ENCODE measurements around the gene SSTR3.

SSTR3 gene

DNA sequence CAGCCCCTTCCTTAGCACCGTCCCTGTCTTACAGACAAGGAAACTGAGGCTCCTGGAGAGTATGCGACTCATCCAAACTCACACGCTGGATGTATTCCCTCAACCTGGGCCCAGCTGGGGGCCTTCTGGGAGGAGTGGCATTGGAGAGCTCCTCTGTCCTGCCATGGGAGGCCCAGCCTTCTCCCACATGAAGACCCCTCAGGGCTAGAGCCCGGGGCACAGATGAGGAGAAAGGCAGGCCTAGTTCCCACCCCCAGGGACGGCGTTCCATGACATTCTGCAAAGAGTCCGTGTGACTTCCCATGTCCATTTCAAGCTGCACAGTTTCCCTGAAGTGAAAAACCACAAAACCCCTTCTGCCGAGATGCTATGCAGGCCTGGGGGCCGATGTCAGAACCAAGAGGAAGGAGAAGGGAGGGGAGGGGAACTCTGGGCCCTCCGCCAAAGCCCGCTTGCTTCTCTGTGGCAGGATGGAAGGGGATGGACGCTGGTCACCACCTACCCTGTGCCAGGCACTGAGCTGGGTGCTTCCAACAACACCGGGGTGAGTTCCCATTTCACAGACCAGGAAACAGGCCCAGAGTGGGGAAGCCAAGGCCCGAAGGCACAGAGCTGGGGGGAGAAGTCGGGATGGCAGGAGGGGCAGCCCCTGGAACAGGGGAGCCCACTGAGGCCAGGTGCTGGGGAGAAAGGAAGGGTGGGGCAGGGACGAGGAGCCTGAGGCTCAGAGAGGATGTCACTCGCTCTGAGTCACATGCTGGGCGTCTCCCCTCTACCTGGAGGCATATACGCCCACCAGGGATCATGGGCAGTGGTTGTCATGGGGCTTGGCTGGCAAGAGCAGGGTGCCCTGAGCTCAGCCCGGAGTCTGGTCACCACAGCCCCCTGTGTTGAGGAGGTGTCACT, 16.1 kb upstream of the SSTR3 start:
- no peak for DNase-seq

DNA sequence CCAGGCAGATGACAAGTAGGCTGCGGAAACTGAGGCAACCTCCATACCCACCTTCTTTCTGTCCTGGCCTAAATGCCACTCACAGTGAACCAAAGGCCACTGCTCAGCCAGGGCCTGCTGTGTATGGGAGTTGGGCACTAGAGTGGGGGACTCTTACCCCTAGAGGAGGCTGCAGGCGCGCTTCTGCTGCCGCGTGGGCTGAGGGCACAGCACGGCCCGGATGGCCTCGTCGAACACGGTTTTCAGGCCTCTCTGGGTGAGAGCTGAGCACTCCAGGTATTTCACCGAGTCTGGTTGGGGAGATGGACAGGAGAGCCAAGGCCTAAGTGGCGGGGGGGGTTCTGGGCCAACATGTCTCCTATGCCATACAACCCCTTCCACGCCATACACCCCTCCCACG, 14.2 kb upstream of the SSTR3 start:
- no peak for DNase-seq

- DNase-seq = no peak
These were observed 13.8 kb upstream of the SSTR3 start for GRCh38 chr22:37226087-37226486.

GRCh38 chr22:37225481-37225880, 13.2 kb upstream of the SSTR3 start:
- DNase-seq = no peak

- no peak for DNase-seq
These were observed 12.6 kb upstream of the SSTR3 start for GRCh38 chr22:37224757-37225420.

DNA sequence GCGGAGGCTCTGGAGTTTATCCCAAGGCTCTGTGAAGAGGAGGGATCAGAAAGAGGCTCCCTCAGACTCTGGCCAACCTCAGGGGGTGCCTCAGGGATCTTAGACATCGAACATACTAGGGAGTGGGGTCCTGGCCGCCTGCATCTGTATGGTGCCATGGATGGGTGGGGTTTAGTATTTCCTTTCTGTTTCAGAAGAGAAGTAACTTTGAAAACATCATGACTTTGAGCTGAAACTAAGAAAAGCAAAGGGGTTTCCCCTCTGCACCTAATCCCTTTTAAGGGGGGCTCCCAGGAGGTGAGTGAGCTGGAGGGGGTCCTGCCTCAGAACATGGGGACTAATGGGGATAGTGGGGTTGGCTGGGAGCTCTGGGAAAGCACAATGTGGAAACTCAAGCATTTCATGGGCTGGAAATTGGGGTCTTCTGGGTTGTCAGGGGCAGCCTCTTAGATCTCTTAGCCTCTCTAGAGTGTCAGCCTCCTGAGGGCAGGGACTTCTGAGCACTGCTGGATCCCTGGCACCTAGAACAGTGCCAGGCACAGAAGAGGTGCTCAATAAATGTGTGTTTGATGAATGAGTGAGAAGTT, 11.8 kb upstream of the SSTR3 start:
- no peak for DNase-seq

DNA sequence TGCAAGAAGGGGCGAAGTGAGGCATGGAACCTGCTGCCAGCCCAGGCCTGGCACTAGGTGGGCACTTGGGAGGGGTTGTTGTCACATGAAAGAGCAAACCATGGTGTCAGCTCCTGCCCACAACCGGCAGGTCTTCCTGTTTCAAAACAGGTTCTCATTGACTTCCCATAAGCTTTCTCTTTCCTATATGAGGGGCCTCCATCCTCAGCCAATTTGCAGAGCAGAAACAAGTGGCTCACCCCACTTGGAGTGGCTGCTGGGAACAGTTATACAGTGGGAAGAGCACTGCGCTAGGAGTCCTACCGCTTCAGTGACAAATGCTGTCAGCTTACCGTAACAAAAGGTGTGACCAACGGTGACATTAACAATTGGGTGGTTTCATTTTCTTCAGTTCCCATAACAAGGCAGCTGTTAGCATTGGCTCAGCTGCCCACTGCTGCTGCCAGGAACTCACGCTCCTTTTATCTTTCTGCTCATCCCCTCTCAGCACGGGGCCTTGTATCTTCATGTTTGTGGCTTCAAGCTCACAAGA, 10.2 kb upstream of the SSTR3 start:
- no peak for DNase-seq

DNA sequence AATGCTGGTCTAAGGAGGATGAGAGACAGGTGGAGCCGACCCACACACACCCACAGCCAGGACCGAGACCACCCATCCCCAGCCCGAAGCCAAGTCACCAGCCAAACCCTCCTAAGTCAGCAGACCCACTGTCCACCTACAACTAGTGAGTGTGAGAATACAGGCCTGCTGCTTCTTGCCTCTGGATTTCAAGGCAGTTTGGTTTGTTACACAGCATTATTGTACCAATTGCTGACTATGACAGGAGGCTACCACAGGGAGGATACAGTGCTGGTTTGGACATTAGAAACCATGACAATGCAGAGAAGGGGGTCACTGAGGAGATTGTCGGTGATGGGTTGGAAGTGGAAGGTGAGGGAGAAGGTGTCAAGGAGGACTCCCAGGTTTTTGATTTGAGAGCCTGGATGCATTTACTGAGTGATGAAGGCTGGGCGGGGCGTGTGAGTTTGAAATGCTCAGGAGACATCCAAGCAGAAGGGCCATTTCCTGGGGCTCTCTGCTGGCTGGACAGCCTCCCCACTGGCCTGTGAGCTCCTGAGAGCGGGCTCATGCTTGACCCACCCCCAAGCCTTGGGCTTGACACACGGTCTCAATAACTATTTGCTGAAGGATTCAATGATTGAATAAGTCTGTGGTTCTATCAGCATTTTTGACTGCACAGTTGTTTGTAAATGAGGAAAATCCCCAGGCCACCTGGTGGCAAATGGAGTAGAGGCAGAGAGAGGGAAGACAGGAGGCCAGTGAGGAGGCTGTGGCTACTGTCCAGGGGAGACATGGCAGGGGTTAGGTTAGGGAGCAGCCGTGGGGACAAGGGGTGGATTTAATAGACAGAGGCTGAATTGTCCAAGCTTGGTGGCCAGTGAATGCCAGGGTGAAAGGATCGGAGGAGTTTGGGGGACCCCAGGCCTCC, 9.4 kb upstream of the SSTR3 start:
- DNase-seq = no peak

DNA sequence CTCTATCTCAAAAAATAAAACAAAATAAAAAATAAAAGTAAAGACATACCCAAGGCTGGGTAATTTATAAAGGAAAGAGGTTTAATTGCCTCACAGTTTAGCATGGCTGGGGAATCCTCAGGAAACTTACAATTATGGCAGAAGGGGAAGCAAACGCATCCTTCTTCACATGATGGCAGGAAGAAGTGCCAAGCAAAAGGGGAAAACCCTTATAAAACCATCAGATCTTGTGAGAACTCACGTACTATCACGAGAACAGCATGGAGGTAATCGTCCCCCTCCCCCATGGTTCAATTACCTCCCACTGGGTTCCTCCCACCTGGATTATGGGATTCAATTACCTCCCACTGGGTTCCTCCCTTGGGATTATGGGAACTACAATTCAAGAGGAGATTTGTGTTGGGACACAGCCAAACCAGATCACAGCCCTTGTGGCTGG, 8.3 kb upstream of the SSTR3 start:
- DNase-seq = no peak

DNA sequence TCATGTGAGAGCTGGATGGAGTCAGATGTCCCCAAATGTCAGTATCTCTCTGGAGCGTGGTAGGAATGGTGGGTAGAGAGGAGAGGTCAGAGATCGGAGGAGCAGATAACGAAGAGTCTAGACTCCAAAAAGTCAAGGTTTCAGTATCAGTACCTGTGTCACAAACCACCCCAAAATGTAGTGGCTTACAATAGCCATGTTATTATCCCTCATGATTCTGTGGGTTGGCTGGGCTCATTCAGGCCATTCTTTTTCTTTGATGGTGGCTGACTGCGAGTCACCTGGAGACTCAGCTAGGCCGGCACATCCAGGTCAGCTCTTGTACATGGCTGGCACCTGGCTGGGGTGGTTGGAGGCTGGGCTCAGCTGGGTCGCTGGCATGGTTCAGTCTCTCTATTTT, 7.3 kb upstream of the SSTR3 start:
- DNase-seq = no peak

DNA sequence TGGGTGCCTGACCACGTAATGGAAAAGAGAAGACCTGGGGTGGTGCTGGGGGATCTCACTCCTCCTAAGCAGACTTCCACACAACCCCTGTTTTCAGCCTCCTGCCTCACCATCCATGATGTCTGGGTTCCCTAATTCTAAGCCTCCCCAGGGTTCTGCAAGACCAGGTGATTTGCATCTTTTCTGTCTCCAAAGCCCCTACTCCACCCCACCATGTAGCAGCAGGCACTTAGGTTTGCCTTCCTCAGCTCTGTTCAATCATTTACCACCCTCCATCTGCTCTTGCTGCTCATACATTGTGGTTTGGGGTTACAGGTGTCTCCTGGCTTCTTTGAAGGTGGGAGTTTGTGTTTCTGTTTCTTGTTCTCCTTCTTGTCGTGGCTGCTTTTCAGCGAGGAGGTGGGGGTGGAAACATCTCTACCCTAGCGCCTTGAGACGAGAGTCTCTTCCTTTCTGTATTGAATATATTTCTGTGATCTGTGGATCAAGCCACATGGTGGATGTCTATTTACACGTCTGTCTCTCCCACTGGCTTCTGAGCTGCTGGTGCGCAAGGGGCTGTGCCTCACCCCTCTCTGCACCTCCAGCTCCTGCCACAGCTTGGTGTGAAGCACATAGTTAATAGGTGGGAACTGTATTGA, 6.6 kb upstream of the SSTR3 start:
- no peak for DNase-seq

GRCh38 chr22:37218399-37218770, 6.1 kb upstream of the SSTR3 start:
- no peak for DNase-seq

GRCh38 chr22:37215890-37216289, 3.6 kb upstream of the SSTR3 start:
- no peak for DNase-seq

GRCh38 chr22:37214731-37215030, 2.4 kb upstream of the SSTR3 start:
- no peak for DNase-seq

DNA sequence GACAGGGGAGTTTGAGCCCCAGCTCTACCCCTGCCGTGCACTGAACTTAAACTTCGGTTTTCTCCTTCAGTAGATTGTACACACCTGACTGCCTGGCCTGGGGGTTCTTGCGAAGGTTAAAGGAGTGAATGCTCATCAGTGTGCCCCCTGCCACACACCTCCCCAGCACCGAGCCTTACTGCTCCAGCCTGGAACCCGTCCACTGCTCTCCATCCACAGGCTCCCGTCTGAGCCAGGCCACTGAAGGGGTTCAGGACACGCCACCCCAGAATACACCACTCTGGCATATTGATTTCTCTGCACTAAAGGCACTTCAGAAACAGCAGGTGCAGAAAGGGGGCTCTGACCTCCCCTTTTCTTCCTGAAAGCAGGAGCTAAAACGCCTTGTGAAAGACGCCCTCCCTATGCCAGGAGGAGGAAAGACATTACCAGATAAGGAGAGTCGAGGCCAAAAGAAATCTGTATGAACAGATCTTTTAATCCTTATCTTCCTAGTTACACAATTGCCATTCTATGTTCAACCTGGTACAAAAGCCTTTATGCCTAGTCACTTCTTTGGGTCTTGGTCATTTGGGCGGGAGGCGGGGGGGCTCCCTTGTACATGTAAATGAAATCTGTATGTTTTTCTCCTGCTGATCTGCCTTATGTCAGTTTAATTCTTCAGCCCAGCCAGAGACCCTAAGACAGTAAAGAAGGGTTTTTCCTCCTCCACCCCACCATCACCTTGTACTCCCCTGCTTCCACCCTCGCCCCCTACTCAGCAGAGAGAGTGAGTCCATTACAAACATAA, 1.9 kb upstream of the SSTR3 start:
- DNase-seq = no peak

- no peak for DNase-seq
These were observed 1.1 kb upstream of the SSTR3 start for GRCh38 chr22:37213218-37213855.

- no peak for DNase-seq
These were observed 457 bp downstream of the SSTR3 start for GRCh38 chr22:37211866-37212173.

- no peak for DNase-seq
These were observed 1.0 kb downstream of the SSTR3 start for GRCh38 chr22:37211075-37211865.

- no peak for DNase-seq
These were observed 2.1 kb downstream of the SSTR3 start for GRCh38 chr22:37210041-37210803.
